Panc1 (cell line): ENCODE results near the gene ADPGK. TPM values are rescaled to one million over a fixed set of nuclear protein-coding genes. Genes with fewer than 3 reads are reported as not detected.

Experiments
- ATAC-seq: fragments of 200-7000 bp; cut with Tn5 transposase; 2 replicates; pipeline ENCODE4 v1.9.1; 2020; ENCODE audit warnings: mild to moderate bottlenecking, moderate library complexity
- BruUV-seq: library from RNA; stranded (reverse); fragments of 400-500 nt; replicated peaks from 2 replicates; lab custom pipeline; 2021; lab: Mats Ljungman, UMichigan
- CTCF ChIA-PET: fragments of 300-600 bp; sonication (Branson Sonifier 250); formaldehyde crosslinking; loops from one replicate; lab custom pipeline; 2022; ENCODE audit warnings: antibody characterized with exemption; lab: Charles Lee
- POLR2A ChIA-PET: fragments of 300-600 bp; sonication (Branson Sonifier 250); formaldehyde crosslinking; loops from one replicate; lab custom pipeline; 2022; ENCODE audit warnings: antibody characterized with exemption; lab: Charles Lee
- DNase-seq: peaks from one replicate; pipeline ENCODE4 v3.0.0-alpha.2; 2010; ENCODE audit warnings: low read depth, low spot score
- H3K27ac ChIP-seq: 2 replicates; pipeline ENCODE4 v1.5.1; 2011; ENCODE audit warnings: mild to moderate bottlenecking, low read length, inconsistent platforms
- H3K27me3 ChIP-seq: fragments of 200-500 bp; sonication (Bioruptor generic); 2 replicates; pipeline ENCODE4 v1.6.0; 2014; ENCODE audit warnings: low read length, inconsistent platforms; ENCODE audit not compliant: control insufficient read depth, insufficient read depth
- H3K36me3 ChIP-seq: fragments of 200-500 bp; sonication (Bioruptor generic); 2 replicates; pipeline ENCODE4 v1.5.1; 2014; ENCODE audit warnings: inconsistent platforms, mild to moderate bottlenecking, low read length, moderate library complexity; ENCODE audit not compliant: control insufficient read depth, insufficient read depth
- H3K4me1 ChIP-seq: 2 replicates; pipeline ENCODE4 v1.5.1; 2011; ENCODE audit warnings: inconsistent platforms, mild to moderate bottlenecking, low read length, moderate library complexity; ENCODE audit not compliant: control insufficient read depth, insufficient read depth
- H3K4me3 ChIP-seq, 2 experiments: 2 replicates each; pipeline ENCODE4 v1.5.1; 2011 to 2012; ENCODE audit warnings: low read depth in 2 of 2, low read length in 2 of 2, mild to moderate bottlenecking in 2 of 2, inconsistent platforms in 1 of 2, moderate library complexity in 1 of 2
- H3K9me3 ChIP-seq: fragments of 200-500 bp; sonication (Bioruptor generic); 2 replicates; pipeline ENCODE4 v1.5.1; 2014; ENCODE audit warnings: low read depth, mild to moderate bottlenecking, inconsistent platforms, low read length, moderate library complexity; ENCODE audit not compliant: control insufficient read depth, insufficient read depth
- CTCF ChIP-seq: fragments of 450-650 bp; IDR thresholded peaks from 2 replicates; pipeline ENCODE4 v1.5.1; 2017; ENCODE audit warnings: mild to moderate bottlenecking
- POLR2AphosphoS5 ChIP-seq: IDR thresholded peaks from 2 replicates; pipeline ENCODE4 v1.6.1; 2012; ENCODE audit warnings: mild to moderate bottlenecking, low read depth, low read length, moderate library complexity
- SIN3A ChIP-seq: IDR thresholded peaks from 2 replicates; pipeline ENCODE4 v1.6.1; 2012; ENCODE audit warnings: low read depth, mild to moderate bottlenecking, low read length, moderate library complexity, borderline replicate concordance; ENCODE audit not compliant: insufficient read depth
- TCF7L2 ChIP-seq: IDR thresholded peaks from 2 replicates; pipeline ENCODE4 v1.6.1; 2011; ENCODE audit warnings: mild to moderate bottlenecking, low read depth, low read length, inconsistent platforms
- in situ Hi-C: cut with HindIII; loops from 2 replicates; pipeline ENCODE4 v1.10.0; 2016; ENCODE audit warnings: low sequenced_read_pairs, low pct_unique_long_range_greater_than_20kb
- intact Hi-C: fragments of 100-400 bp; cut with micrococcal nuclease; formaldehyde crosslinking; loops from one replicate; pipeline ENCODE4 v1.10.0; 2022; ENCODE audit not compliant: unreplicated experiment
- total RNA-seq: library from RNA; stranded (reverse); gene quantifications from one replicate; pipeline ENCODE4 v1.2.1, GENCODE V29; 2021; ENCODE audit not compliant: unreplicated experiment
- TF ChIP-seq, protein P1 (sequence below), 2 experiments: IDR thresholded peaks; 2 replicates each; pipeline ENCODE4 v1.6.1; 2011 to 2012; ENCODE audit warnings: low read depth in 2 of 2, control low read depth in 1 of 2, low read length in 1 of 2, mild to moderate bottlenecking in 1 of 2, moderate library complexity in 1 of 2; ENCODE audit not compliant: insufficient read depth in 1 of 2

ADPGK gene
- total RNA-seq, 1 experiment from 2014 or later = 63.1 TPM

DNA sequence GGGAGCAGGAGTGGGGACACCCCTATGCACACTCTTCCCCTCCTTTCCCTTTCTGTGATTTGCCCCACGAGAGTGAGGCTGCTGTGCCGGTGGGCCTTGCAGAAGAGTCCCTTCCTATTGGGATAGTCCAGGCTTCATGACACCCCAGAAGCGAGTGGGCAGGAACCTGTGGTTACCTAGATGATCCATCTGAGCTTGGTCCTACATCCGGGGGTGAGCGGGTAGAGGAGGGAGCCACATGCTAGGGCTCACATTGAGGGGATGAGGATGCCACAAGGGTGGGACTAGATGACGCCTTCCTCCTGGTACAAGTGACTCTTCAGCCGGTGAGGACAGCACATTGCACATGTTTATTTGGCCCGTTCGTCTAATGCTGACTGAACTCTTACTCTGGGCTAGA is 43.1 kb upstream of the ADPGK start:
- Histone ChIP-seq H3K4me1 (no peaks in the 10 kb centered on the region), H3K27me3 (0 out of 2 replicates have a peak, but pooled peaks cover 11% of the 10 kb centered on the region), H3K4me3 (no peak overlapping the region), H3K27ac (no peak overlapping the region), H3K36me3 (no peaks in the 10 kb centered on the region), H3K9me3 (no peaks in the 10 kb centered on the region)
- TF ChIP-seq SIN3A (no peak), TCF7L2 (no peak), CTCF (no peak), POLR2AphosphoS5 (no peak)
- TF ChIP-seq, protein P1, sequence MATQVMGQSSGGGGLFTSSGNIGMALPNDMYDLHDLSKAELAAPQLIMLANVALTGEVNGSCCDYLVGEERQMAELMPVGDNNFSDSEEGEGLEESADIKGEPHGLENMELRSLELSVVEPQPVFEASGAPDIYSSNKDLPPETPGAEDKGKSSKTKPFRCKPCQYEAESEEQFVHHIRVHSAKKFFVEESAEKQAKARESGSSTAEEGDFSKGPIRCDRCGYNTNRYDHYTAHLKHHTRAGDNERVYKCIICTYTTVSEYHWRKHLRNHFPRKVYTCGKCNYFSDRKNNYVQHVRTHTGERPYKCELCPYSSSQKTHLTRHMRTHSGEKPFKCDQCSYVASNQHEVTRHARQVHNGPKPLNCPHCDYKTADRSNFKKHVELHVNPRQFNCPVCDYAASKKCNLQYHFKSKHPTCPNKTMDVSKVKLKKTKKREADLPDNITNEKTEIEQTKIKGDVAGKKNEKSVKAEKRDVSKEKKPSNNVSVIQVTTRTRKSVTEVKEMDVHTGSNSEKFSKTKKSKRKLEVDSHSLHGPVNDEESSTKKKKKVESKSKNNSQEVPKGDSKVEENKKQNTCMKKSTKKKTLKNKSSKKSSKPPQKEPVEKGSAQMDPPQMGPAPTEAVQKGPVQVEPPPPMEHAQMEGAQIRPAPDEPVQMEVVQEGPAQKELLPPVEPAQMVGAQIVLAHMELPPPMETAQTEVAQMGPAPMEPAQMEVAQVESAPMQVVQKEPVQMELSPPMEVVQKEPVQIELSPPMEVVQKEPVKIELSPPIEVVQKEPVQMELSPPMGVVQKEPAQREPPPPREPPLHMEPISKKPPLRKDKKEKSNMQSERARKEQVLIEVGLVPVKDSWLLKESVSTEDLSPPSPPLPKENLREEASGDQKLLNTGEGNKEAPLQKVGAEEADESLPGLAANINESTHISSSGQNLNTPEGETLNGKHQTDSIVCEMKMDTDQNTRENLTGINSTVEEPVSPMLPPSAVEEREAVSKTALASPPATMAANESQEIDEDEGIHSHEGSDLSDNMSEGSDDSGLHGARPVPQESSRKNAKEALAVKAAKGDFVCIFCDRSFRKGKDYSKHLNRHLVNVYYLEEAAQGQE (IDR thresholded peaks at IDR 0.05; ENCODE audit: insufficient read depth in 1 of 2, low read depth in 2 of 2, low read length in 1 of 2) = no peak
- intact Hi-C loops (no loop called here), in situ Hi-C loops (no loop called here)
- no TSS peak for BruUV-seq
- ChIA-PET CTCF (no interaction called here), POLR2A (no interaction called here)
- no peak for DNase-seq
- ATAC-seq = no peak

DNA sequence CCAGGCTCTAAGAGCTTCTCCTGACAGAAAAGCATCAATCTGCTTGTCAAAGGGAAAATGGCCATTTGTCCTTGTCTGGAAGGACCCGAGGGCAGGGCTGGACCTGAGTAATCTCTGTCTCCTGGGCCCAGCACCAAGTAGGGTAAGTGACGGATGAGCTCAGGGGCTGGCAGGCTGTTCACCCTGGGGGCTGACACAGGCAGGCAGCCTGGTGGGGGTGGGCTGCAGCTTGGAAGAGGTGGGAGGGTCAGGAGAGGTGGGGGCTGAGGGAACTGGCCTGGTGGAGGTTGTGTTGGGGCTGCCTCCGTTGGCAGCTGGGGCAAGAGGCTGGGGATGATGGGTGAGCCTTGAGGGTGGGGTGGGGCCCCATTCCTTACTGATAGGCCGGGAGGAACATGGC is 42.3 kb upstream of the ADPGK start:
- Histone ChIP-seq H3K27me3 (peaks cover 3% of the 10 kb centered on the region; the same call in 1 of the 2 replicates), H3K4me1 (no peaks in the 10 kb centered on the region), H3K36me3 (no peaks in the 10 kb centered on the region), H3K4me3 (no peak overlapping the region), H3K27ac (no peak overlapping the region), H3K9me3 (no peaks in the 10 kb centered on the region)
- no peak for ATAC-seq
- TF ChIP-seq CTCF (no peak), TCF7L2 (no peak), SIN3A (no peak), POLR2AphosphoS5 (no peak)
- TF ChIP-seq, protein P1 (IDR thresholded peaks at IDR 0.05; ENCODE audit: insufficient read depth in 1 of 2, low read depth in 2 of 2, low read length in 1 of 2) = no peak
- in situ Hi-C loops = no loop called here
- intact Hi-C loops = no loop called here
- BruUV-seq = no TSS peak
- ChIA-PET POLR2A (no interaction called here), CTCF (interaction anchor here (0.6 kb wide), 1 partner anchor 415 kb away, joined by 3 read pairs; no protein-coding TSS in a partner anchor)
- no peak for DNase-seq
